GM21786 (cell line): Measurements from ENCODE around the gene PSME3.
A peak's percentile ranks its signal among the peaks of the same experiment; 100 is the strongest.

ENCODE experiments used
- ATAC-seq: cut with Tn5 transposase; IDR thresholded peaks from one replicate; pipeline ENCODE4 v1.9.1; 2021; ENCODE audit not compliant: unreplicated experiment

Gene PSME3, protein sequence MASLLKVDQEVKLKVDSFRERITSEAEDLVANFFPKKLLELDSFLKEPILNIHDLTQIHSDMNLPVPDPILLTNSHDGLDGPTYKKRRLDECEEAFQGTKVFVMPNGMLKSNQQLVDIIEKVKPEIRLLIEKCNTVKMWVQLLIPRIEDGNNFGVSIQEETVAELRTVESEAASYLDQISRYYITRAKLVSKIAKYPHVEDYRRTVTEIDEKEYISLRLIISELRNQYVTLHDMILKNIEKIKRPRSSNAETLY

DNA sequence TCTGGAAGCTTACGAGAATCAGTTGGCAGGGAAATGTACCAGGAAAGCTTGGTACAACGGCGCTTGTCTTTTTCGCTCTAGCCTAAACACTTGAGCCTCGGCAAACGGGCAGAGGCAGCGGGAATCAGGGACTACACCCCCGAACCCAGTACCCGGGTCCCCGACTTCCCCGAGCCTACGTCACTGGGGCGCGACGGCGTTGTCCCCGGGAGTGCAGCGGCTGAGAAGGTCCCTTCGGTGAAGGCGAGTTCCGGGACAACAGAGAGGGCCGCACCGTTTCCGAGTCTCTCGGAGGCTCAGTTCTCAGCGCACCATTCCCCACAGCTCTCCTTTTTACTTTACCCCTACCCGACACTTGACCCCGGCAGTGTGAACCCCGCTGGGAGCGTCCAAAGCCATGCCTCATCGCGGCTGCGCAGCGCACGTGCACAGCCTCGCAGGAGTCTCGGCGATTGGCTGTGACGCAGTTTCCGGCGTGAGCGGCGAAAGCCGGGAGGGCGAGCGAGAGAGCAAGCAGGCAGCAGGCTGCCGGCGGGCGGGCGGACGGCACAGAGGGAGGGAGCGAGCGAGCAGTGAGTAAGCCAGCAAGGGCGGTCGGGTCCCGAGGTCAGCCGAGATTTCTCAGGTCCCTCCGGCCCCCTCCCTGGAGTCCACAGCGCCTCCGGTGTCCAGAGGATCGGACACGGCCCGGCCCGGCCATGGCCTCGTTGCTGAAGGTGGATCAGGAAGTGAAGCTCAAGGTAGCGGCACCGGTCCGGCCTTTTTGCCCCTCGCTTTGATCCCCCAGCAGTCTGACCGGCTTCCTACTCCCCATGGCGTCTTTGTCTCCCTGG lies at the start of gene PSME3:
PSME3 (plus strand) TSS at position 464 of the 833 bp plus-strand sequence; CDS start at position 699, 235 bp downstream.
- ATAC-seq: peak; percentile 88

DNA sequence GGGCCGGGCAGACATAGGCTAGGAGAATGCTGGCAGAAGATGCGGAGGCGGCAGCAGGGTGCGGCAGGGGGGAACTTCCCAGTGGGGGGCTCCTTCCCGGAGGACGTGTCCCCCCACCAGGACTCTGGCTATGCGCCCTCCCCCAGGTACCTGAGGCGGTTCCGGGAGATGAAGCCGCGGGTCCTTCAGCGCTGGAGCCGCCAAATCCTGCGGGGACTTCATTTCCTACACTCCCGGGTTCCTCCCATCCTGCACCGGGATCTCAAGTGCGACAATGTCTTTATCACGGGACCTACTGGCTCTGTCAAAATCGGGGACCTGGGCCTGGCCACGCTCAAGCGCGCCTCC lies 49.4 kb upstream of the PSME3 start:
- no peak for ATAC-seq

DNA sequence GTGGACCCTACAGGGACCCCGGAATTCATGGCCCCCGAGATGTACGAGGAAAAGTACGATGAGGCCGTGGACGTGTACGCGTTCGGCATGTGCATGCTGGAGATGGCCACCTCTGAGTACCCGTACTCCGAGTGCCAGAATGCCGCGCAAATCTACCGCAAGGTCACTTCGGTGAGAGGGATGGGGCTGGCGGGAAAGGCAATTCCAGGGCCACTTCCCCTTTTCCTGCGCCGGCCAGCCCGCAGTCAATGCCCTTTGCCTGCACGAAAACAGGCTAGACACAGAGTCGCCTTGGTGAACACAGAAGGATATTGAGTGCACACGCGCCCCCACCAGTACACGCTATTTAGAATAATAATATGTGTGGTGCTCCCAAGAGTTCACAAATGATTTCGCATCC lies 48.8 kb upstream of the PSME3 start:
- ATAC-seq: no peak

DNA sequence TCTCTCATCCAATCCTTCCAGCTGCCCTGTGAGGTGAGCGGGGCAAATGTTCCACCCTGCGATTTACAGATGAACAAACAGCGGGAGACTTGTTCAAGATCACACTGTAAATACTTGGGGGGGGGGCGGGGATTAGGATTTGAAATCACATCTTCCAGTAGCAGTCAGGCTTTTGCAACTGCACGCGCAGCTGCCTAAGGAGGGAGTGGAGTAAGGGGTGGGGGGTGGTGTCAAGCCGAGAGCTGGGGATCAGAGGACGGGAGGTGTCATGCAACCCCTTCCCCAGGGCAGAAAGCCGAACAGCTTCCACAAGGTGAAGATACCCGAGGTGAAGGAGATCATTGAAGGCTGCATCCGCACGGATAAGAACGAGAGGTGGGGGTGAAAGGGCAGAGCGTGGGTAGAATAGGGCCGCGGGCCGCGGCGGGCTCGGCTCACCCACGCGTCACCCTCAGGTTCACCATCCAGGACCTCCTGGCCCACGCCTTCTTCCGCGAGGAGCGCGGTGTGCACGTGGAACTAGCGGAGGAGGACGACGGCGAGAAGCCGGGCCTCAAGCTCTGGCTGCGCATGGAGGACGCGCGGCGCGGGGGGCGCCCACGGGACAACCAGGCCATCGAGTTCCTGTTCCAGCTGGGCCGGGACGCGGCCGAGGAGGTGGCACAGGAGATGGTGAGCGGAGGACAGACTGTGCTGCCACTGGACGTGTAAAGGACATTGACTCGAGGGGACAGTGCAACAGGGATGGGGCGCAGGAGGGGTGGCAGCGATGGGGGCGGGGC lies 48.2 kb upstream of the PSME3 start:
- ATAC-seq: no peak

DNA sequence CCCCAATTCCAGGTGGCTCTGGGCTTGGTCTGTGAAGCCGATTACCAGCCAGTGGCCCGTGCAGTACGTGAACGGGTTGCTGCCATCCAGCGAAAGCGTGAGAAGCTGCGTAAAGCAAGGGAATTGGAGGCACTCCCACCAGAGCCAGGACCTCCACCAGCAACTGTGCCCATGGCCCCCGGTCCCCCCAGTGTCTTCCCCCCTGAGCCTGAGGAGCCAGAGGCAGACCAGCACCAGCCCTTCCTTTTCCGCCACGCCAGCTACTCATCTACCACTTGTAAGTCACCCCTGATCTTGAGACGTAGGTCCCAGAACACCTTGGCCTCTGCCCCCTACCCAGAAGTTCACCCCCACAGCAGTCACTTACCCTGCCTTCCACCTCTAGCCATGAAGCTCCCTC lies 45.9 kb upstream of the PSME3 start:
- ATAC-seq: no peak

DNA sequence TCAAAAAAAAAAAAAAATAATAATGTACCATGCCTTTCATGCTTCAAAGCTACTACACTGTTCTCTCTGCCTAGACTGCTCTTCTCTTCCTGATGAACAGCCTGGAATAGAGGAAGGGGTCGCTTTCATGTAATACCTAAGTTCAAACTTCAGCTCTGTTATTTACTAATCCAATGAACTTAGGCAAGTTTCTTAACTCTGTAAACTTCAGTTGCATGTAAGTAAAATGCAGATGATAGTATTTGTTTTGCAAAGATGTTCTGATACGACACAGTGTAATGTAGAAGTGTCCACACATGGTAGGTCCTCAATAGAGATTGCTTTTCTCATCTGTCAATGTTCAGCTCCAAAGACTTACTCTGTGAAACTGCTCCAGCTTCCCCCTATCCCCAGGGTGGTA lies 41.2 kb upstream of the PSME3 start:
- ATAC-seq: no peak

DNA sequence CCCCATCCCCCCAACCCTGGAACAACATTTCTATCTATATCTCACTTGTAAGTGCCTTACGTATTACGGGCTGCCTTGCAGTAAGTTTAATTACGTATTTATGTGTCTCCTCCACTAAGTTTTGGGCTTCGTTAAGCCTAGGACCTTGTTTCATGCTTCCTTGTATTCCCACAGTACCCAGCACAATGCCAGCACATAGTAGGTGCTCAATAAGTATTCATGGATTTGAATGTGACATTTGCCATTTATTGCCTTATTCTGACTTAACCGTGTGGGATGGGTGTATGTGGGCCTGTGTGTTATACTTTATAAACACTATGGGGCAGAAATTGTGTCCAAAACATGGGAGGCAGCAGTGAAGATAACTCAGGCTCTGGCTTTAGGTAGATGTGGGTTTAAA lies 40.7 kb upstream of the PSME3 start:
- no peak for ATAC-seq

DNA sequence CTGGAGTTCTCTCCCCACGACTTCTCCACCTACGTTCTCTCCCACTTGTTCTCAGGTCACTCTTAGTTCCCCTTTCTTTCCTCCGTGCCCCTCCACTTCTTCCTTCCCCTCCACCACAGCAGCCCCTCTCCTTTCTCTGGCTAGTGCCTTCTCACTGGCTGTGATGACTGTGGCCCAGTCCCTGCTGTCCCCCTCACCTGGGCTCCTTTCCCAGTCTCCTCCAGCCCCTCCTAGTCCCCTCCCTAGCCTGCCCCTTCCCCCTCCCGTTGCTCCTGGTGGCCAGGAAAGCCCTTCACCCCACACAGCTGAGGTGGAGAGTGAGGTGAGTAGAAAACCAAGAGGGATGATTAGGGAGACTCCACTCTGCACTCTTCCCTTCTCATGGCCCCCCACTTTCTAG lies 38.1 kb upstream of the PSME3 start:
- ATAC-seq: no peak

DNA sequence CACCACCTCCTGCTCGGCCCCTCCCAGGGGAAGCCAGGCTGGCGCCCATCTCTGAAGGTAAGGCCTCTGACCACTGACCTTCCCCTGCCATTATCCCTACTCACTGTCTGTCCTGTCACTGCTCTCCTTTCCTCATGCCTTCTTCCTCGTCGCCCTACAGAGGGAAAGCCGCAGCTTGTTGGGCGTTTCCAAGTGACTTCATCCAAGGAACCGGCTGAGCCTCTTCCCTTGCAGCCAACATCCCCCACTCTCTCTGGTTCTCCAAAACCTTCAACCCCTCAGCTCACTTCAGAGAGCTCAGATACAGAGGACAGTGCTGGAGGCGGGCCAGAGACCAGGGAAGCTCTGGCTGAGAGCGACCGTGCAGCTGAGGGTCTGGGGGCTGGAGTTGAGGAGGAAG lies 37.7 kb upstream of the PSME3 start:
- ATAC-seq: no peak

DNA sequence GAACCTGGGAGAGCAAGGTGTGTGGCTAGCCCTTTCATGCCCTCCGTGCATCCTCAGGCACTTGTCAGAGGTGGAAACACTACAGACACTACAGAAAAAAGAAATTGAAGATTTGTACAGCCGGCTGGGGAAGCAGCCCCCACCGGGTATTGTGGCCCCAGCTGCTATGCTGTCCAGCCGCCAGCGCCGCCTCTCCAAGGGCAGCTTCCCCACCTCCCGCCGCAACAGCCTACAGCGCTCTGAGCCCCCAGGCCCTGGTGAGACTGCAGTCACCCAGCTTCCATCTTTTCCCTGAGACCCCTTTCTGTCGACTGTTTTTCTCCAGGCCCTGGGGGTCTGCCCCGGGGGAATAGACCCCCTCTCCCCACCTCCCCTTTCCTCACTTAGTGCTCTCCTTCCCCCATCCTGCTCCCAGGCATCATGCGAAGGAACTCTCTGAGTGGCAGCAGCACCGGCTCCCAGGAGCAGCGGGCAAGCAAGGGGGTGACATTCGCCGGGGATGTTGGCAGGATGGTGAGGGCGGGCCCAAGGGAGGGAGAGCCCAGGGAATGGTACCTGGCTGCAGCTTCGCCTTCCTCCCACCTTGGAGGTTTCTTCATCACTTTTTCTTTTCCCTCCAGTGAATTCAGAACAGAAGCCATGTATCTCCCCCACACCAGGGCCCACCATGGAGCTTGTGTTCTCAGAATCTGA lies 37.0 kb upstream of the PSME3 start:
- ATAC-seq: no peak

DNA sequence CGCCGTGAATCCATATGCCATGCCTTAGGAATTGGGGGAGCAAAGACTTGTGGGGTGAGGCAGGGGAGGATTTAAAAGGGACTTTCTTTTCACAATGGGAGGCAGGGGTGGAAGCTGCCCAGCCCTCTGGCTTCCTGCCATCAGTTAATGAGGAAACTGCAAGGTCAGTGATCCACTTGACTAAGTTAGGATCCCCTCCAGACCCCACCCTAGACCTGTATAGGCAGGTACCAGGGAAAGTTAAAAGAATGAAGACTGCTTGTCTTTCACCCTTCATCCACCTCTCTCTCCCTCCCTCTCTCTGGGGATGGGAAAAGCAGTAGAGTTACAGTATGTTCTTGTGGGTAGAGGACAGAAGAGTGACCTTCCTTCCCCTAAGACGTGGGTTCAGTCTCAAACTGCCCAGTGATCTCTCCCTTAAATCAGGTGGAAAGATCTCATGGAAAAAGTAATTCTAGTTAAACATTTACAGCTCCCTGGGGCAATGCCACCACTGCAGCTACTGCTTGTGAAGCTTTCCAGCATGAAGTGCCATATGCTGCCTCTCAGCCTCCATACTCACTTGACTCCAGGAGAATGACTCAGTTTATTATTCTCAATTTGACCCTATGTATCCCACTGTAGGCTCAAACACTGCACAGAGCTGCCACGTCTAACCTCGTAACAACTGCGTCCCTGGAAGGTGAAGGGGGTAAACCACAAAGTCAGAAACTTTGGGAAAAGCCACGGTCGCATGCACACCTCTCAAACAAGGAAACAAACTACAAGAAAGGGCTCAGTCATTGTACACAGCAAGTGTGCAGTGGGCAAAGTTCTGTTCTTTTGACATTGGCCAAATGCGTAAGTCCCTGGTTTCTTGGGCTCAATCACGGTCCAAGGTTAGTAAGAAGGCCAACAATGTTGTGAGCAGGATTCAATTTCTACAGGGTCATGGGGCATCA lies 35.9 kb upstream of the PSME3 start:
- no peak for ATAC-seq

DNA sequence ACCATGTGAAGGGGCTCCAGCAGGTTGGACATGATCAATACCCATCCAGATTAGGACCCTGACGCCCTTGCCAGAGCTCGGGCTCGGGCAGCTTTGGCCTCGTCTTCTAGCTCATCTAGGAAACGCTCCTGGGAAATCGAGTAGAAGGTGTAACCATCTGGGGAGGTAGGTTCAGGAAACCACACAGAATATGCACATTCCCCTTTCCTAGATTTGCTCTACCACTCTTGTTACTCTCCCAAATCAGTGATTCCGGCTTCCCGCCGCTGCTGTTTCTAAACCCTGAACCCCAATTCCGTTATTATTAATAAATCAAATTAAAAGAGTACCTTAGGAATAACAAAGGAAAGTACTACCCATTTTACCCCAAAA lies 35.2 kb upstream of the PSME3 start:
- no peak for ATAC-seq

DNA sequence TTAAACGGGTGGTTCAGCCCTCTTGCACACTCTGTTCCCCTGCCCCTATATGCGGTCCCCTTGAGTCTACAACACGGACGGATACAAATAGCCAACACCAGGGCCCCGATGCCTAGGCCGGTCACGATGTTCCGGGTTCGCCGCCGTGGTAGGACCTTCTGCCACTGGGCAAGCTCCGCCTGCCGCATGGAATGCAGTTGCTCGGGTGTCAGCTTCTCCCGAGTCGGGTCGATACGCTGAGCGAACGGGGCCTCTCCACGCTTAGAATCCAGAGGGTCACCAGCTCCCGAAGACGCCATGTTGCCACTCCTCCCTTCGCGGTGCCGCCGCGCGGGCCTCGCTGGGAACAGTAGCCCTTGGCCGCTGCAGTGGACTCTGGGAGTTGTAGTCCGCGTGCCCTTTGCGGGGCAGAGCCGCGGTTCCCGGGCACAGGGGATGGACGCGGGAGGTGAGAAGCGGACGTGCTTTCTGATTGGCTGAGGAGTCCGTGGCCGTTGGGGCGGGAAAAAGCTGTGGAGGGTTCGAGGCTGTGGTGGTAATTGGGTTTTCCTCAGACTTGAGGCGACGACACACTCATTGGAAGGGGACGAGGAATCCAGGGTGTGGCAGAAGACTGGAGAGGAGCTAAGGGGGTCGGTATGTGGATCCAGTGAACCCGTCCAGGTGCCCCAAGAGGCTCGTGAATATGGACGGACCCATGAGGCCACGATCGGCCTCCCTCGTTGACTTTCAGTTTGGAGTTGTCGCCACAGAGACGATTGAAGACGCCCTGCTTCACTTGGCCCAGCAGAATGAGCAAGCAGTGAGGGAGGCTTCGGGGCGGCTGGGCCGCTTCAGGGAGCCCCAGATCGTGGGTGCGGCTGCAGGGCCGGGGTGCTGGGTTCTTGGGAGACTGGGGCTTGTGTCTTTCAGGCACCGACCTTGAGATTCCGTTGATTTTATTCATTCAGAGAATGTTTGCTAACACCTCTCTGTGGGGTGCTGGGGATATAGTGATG lies 34.5 kb upstream of the PSME3 start, which contains the start of the genes CNTD1 and COA3:
CNTD1 (plus strand) TSS at position 479 of the 998 bp plus-strand sequence; CDS start at position 686, 207 bp downstream.
COA3 (minus strand) TSS at position 322 of the 998 bp plus-strand sequence; CDS start at position 299, 23 bp downstream.
- ATAC-seq: peak; percentile 71

DNA sequence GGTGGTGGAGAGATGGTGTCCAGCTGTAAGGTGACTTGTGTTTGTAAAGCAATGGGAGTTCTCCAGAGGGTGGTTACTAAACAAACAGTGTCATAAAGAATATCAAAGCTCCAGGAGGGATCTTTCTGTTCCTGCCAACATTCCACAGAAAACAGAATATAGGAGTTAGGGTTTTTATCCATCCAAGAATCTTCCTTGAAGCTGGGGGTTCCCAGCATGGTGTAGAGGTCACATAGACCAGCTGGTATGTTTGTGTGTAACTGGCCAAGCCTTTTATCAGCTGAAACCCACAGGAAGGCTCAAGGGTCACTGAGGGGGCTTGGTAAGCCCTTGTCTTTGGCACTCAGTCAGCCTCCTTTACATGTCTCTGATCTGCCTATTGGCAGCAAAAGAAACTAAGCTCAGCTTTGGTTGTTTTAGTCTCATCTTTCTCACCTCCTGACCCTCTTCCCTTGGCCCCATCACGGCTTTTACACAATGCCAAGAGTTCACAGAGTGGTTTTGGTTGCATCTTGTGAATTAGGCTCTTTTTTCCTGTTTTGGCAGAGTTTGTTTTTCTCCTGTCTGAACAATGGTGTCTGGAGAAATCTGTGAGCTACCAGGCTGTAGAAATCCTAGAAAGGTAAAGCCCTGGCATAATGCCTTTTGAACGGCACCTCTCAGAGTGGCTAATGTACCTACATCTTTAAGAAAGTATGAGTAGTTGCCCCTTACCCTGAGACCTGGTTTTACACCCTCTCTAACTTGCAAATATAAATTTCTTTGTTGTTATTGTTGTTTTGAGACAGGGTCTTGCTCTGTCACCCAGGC lies 29.9 kb upstream of the PSME3 start:
- ATAC-seq: no peak

DNA sequence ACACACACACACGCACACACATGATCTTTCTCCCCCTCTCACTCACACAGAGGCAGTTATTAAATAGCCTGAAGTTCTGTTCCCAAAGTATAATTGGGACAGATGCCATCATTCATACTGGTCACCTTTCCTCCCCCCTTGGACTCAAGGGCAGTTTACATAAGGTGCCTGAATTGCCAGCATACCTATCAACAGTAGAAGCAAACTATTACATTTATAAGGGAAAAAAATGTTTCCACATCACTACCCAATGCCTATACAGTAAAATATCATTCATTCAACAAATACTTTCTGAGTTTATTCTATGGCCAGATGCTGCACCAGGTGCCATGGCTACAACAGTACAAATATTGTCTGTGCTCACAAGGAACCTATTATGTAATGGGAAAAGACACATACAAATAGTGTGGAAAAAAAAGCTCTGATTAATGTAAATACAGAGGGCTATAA lies 28.3 kb upstream of the PSME3 start:
- ATAC-seq: no peak

DNA sequence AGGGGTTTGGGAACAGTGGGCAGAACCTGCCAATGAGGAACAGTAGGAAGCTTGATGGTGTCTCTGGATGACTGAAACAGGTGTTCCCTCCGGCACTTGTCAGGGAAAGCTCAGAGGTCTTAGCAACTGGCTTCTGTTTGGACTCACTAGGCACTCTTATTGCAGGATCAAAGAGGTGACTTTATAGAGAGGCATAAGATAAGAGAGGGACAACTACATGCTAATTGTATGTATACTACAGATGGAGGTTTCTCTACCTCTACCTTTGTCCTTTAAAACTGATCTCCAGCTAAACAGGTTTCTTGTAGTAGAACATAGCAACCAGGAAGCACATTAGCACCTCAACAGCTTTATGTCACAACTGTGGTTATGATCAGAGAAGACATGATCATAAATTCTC lies 26.9 kb upstream of the PSME3 start:
- no peak for ATAC-seq

DNA sequence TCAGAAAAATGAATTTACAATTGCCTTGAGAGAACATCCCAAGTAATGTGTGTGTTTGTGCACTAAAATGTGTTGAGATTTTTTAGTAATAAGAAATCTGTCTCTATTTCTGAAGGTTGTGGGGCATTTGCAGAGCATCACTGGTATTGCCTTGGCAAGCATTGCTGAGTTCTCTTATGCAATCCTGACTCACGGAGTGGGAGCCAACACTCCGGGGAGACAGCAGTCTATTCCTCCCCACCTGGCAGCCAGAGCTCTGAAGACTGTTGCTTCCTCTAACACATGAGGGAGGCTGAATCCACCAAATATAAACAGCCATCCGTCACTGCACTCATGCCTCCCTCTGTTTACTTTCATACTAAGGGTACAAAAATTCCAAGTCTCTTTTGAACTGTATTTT lies 23.9 kb upstream of the PSME3 start:
- no peak for ATAC-seq
